Measurements from ENCODE around the gene MXRA8. TPM values are rescaled to one million over a fixed set of nuclear protein-coding genes. Genes with fewer than 3 reads are reported as not detected.

Gene MXRA8
- total RNA-seq, 2 experiments from 2014 or later: 0.92 to 0.98 TPM

DNA sequence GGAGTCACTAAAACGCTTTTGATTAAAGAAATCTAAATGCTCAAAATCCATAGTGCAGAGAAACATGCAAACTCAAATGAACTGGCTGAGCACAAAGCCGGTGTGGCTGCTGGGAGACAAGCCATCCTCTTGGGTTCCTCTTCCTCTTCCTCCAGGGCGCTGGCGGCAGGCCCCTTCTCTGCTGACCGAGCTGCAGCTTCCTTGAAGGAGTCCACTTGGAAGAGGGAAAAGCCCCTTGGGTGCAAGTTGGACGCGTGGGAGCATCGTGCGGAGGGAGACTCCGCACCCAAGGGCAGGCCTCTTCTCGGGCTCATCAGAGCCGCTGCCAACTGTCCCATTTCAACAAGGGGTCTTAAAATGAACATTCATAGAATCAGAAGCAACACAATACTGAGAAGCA, 32.9 kb upstream of the MXRA8 start:
- POLR2A ChIA-PET: interaction anchor here (0.6 to 2.5 kb wide), 4 partner anchors 10 to 140 kb away, joined by 4 to 7 read pairs (median 4); partner anchors contain the start of gene MRPL20
- Mint-ChIP-seq H3K27me3 (no peaks in the 10 kb centered on the region), H3K36me3 (ENCODE audit: low read depth) (peaks cover 79% of the 10 kb centered on the region), H3K4me1 (ENCODE audit: low read depth) (peaks cover 17% of the 10 kb centered on the region), H3K27ac (no peak overlapping the region), H3K4me3 (no peak overlapping the region), H3K9me3 (no peaks in the 10 kb centered on the region)
- no peak for ATAC-seq
- CTCF ChIA-PET: interaction anchor here (1.2 to 1.5 kb wide), 2 partner anchors 11 to 19 kb away, joined by 3 to 5 read pairs; no protein-coding TSS in a partner anchor
- TF ChIP-seq, protein P1, sequence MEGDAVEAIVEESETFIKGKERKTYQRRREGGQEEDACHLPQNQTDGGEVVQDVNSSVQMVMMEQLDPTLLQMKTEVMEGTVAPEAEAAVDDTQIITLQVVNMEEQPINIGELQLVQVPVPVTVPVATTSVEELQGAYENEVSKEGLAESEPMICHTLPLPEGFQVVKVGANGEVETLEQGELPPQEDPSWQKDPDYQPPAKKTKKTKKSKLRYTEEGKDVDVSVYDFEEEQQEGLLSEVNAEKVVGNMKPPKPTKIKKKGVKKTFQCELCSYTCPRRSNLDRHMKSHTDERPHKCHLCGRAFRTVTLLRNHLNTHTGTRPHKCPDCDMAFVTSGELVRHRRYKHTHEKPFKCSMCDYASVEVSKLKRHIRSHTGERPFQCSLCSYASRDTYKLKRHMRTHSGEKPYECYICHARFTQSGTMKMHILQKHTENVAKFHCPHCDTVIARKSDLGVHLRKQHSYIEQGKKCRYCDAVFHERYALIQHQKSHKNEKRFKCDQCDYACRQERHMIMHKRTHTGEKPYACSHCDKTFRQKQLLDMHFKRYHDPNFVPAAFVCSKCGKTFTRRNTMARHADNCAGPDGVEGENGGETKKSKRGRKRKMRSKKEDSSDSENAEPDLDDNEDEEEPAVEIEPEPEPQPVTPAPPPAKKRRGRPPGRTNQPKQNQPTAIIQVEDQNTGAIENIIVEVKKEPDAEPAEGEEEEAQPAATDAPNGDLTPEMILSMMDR (IDR thresholded peaks at IDR 0.05): no peak
- DNase-seq: no peak
- intact Hi-C loops (cut with micrococcal nuclease): no loop called here

GRCh38 chr1:1390675-1391074, 32.3 kb upstream of the MXRA8 start:
- CTCF ChIA-PET: interaction anchor here (1.2 to 1.5 kb wide), 2 partner anchors 12 to 19 kb away, joined by 3 to 5 read pairs; no protein-coding TSS in a partner anchor

DNA sequence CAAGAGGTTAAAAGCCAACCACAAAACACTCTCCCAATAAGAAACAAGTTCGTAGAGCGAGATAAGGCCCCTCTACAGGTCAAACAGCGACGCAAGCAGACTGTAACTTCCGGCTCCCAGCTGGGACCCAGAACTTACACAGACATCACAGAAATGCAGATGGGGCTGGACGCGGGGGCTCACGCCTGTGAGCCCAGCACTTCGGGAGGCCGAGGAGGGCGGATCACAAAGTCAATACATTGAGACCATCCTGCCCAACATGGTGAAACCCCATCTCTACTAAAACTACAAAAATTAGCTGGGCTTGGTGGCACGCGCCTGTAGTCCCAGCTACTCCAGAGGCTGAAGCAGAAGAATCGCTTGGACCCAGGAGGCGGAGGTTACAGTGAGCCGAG, 29.7 kb upstream of the MXRA8 start:
- no peak for DNase-seq
- CTCF ChIA-PET: interaction anchor here (1.3 to 1.7 kb wide), 2 partner anchors 14 to 16 kb away, joined by 4 to 9 read pairs; no protein-coding TSS in a partner anchor
- ATAC-seq: no peak
- POLR2A ChIA-PET: interaction anchor here (0.6 to 5.3 kb wide), 2 partner anchors 12 to 838 kb away, joined by 3 to 48 read pairs; partner anchors contain the start of gene CCNL2
- no peak overlapping the region for H3K4me3 Mint-ChIP-seq
- peaks cover 2% of the 10 kb centered on the region for H3K4me1 Mint-ChIP-seq (ENCODE audit: low read depth)
- H3K9me3 Mint-ChIP-seq: no peaks in the 10 kb centered on the region
- H3K36me3 Mint-ChIP-seq (ENCODE audit: low read depth): peaks cover 61% of the 10 kb centered on the region
- H3K27ac Mint-ChIP-seq: no peak overlapping the region
- H3K27me3 Mint-ChIP-seq: no peaks in the 10 kb centered on the region
- TF ChIP-seq, protein P1 (IDR thresholded peaks at IDR 0.05): no peak
- intact Hi-C loops (cut with micrococcal nuclease): no loop called here

More at GRCh38 chr1:1390675-1391074, 32.3 kb upstream of the MXRA8 start:
- H3K36me3 Mint-ChIP-seq (ENCODE audit: low read depth): peaks cover 82% of the 10 kb centered on the region
- POLR2A ChIA-PET: interaction anchor here (0.6 to 5.3 kb wide), 3 partner anchors 9 to 485 kb away, joined by 3 to 48 read pairs (median 7); partner anchors contain the start of genes CCNL2 and MRPL20
- H3K9me3 Mint-ChIP-seq: no peaks in the 10 kb centered on the region
- no peak overlapping the region for H3K4me3 Mint-ChIP-seq
- ATAC-seq (no peak), DNase-seq (no peak)
- H3K27ac Mint-ChIP-seq: no peak overlapping the region
- H3K4me1 Mint-ChIP-seq (ENCODE audit: low read depth): peaks cover 17% of the 10 kb centered on the region
- no peaks in the 10 kb centered on the region for H3K27me3 Mint-ChIP-seq
- TF ChIP-seq, protein P1 (IDR thresholded peaks at IDR 0.05): no peak
- intact Hi-C loops (cut with micrococcal nuclease): no loop called here

DNA sequence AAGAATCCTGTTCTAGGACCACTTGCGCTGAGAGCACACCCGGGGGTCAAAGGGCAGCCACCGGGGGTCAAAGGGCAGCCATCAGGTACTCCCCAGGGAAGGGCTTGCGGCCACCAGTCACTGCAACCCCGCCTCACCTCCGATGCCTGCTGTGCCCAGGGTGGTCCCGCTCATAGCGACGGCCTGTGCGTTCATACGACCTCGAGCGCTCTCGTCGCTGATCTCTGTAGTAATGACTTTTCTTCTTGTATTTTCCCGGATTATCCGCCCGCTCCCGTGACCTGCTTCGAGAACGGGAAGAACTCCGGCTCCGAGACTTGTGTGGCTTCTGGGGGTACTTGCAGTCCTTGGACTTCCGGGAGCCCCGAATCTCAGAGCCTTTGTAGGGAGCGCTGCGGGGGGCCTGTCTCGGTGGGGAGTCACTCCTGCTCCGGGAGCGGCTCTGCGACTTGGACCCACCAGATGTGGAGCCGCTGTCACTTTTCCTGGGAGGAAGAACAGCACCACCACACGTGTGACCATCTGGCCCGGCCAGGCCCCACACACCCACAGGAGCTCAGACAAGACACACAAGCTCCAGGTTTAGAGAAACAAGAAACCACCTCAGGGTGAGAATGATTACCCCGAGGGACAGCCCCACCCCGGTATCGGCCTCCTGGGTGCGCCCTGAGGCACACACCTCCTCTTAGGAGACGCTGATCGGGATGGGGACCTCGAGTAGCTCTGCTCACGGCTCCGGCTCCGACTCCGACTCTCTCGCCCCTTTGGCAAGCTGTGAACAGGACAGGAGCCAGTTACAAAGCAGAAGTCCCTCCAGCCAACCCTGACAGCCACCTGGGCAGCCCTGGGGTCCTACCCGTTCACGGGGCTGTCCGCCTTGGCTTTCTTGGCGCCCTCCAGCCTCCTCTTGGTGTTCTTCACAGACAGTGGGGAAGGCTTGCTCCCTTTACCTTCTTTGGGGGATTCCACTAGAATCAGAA, 29.0 kb upstream of the MXRA8 start:
- Mint-ChIP-seq H3K4me3 (no peak overlapping the region), H3K27me3 (no peaks in the 10 kb centered on the region), H3K9me3 (no peaks in the 10 kb centered on the region), H3K36me3 (ENCODE audit: low read depth) (peaks cover 55% of the 10 kb centered on the region), H3K27ac (no peak overlapping the region), H3K4me1 (ENCODE audit: low read depth) (peaks cover under 1% of the 10 kb centered on the region)
- intact Hi-C loops (cut with micrococcal nuclease): no loop called here
- DNase-seq (no peak), ATAC-seq (no peak)
- ChIA-PET POLR2A (interaction anchor here (0.6 to 5.3 kb wide), 3 partner anchors 9 to 838 kb away, joined by 3 to 48 read pairs (median 8); partner anchors contain the start of gene CCNL2), CTCF (interaction anchor here (1.3 to 1.7 kb wide), 2 partner anchors 15 to 16 kb away, joined by 4 to 9 read pairs; no protein-coding TSS in a partner anchor)
- TF ChIP-seq, protein P1 (IDR thresholded peaks at IDR 0.05): no peak
